ENCODE data around the gene TMEM91.
A peak's percentile ranks its signal among the peaks of the same experiment; 100 is the strongest.
"Not testable (repeated sequence)": the region's sequence is repeated elsewhere in the genome, so short reads cannot be mapped to it uniquely, and the experiment has no call there.

Gene TMEM91

DNA sequence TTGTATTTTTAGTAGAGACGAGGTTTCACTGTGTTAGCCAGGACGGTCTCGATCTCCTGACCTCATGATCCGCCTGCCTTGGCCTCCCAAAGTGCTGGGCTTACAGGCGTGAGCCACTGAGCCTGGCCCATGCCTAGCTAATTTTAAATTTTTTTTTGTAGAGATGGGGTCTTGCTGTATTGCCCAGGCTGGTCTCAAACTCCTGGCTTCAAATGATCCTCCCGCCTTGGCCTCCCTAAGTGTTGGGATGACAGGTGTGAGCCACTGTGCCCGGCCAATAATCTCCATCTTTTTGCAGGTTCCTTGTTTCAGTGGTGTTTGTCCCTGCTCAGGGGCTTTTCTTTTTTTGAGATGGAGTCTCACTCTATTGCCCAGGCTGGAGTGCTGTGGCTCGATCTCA is 5.2 kb downstream of the TMEM91 start:
- not testable (repeated sequence) for DNase-seq

DNA sequence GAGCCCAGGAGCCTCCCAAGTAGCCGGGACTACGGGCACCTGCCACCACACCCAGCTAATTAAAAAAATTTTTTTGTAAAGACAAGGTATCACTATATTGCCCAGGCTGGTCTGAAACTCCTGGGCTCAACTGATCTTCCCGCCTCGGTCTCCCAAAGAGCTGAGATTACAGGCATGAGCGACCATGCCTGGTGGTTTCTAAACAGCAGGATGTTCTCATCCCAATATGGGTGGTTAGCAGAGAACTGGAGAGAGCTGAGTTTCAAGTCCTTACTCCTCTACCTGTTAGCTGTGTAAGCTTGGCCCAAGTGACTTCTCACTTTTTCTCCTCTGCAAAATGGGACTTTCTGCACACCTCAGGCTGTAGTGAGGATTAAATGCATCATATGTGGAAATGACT is 8.0 kb downstream of the TMEM91 start:
- DNase-seq = no peak

DNA sequence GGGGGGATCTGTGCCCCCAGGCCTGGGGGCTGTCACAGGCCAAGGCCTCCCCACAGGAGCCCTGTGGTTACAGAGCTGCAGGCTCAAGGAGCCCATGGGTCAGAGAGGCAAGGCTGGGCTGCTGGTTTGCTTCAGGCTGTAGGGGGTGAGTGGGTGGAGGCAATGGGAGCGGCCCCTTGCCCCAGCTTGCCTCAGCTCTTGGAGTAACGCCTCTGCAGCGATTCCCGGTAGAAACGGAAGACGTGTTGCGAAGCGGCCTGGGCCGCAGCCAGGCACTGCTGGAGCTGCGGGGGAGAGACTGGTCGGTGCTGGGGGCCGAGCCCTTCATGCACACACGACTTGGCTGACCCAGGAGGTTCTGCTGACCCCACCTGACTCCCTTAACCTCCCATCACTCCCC is 10.1 kb downstream of the TMEM91 start:
- DNase-seq = no peak

DNA sequence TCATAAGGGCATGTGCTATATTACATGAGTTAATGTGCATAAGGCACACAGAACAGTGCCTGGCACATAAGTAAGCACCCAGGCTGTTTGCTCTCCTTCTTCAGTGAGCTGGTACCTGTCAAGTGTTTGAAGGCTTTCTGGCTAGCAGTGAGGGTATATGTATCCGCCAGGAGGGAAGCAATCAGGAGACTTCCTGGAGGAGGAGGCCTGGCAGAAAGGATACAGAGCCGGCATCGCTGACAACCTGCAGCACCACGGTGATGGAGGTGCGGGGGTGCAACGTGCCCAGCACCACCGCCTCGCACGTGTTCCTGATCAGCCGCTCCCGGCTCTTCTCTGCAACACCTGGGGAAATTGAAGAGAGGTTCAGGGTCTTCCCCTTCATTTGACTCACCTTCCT is 15.3 kb downstream of the TMEM91 start:
- no peak for DNase-seq

DNA sequence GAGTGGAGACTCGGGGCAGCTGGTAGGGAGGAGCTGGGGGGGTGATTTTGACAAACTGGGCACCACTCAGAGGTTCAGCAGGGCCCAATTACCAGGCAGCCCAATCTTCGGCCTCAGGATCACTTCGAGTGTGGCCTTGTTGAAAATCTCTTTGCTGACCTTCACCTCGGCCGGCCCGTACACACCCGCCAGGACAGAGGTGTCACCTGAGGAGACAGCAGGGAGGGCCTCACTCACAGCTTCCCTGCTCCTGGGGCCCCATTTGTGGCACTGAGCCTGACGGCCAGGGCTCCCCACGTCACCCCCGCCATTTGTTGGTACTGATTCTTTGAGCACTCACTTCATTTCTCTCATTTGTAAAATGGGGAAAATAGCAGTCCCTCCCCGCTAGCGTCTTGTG is 16.4 kb downstream of the TMEM91 start:
- DNase-seq = no peak

DNA sequence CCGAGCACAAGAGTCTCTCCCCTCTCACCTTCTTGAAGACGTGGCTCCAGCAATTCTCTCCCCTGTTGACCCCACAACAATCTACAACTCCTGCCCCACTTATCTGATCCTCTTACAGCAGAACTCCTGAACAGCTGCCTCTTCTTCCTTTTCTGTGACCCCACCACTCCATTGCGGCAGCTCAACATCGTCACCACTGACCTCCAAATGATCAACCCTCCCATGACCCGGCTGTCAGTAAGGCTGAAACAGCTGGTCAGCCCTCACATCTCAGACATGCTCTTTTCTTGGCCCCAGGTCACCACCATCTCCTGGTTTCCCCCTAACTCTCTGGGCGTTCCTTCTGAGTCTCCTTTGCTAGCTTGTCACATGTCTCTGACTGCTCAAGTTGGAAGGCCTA is 19.0 kb downstream of the TMEM91 start:
- DNase-seq = no peak

DNA sequence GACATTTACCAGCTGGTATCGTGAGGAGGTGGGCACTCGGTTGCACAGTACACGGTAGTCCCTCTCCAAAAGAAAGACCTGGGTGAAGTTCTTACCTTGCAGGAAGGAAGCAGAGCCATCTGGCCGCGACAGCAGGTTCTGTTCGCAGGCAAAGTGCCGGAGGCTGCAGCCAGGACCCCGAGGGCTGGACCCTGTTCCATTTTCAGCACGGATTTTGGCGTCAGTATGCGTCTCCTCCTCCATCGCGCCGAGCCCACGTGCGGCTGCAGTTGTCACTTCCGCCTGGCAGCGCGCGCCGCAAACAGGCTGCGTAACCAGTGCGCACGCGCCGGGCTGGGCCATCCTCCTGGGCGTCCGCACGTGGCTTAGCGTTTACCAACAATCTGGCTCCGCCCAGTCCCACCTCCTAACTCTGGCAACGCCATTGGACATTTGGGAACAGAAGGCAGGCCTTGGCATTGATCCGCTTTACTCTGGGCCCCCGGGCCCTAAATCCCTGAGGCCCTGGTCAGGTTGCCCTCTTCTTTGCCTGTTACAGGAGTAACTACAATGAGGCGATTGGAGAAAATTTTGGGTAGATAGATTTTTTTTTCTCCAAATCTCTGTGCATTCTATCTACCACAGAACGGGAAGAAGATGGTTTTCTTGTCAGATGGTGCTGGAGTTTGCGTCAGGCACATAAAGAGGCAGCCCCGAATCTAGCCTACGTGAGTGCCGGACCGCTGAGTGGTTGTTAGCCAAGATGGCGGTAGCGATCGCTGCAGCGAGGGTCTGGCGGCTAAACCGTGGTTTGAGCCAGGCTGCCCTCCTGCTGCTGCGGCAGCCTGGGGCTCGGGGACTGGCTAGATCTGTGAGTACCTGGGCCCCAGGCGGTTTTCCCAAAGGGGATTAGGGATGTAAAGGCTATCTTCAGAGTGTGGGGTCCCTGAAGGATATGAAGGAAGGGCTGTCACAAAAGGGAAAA is 21.0 kb downstream of the TMEM91 start, which contains the start of the genes BCKDHA and EXOSC5:
Gene BCKDHA, plus strand, starts transcription at position 733 of the 964 bp plus-strand sequence. Its CDS starts 10 bp downstream, at position 743.
Gene EXOSC5, minus strand, starts transcription at position 274 of the 964 bp plus-strand sequence. Its CDS starts 31 bp downstream, at position 243.
- DNase-seq = peak; percentile 99

DNA sequence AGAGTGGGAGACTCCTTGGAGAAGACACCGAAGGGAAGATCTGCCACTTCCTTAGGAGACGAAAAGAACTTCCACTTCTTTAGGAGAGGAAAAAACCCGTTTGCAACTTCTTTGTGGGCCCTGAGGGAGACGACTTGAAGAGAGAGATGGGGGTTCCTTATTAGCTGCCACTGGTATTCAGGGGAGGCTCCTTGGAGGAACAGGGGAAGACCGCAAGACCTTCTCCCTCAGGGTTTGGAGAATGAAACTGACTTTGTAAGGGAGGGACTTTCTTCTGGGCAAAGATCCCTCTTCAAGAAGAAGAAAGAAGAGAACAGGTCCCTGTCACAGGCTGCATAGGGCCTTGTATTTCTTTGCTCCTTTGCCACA is 21.7 kb downstream of the TMEM91 start:
- DNase-seq = peak; percentile 6 to 37

DNA sequence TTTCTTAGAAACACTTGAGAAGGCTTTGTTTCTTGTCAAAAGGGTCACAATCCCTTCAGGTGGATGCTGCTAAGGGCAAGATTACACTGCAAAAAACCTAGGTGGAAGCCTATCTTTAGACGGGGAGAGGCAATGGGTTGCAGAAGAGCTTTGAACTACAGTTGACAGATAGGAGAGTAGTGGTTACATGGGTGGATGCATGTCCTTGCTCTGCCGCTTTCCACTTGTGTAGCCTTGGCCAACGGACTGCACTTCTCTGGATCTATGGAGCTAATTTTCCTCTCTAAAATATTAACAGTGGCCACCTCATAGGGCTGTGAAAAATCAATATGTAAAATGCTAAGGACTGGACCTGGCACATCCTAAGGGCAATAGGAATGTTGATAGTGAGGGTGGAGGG is 22.3 kb downstream of the TMEM91 start:
- DNase-seq = no peak

DNA sequence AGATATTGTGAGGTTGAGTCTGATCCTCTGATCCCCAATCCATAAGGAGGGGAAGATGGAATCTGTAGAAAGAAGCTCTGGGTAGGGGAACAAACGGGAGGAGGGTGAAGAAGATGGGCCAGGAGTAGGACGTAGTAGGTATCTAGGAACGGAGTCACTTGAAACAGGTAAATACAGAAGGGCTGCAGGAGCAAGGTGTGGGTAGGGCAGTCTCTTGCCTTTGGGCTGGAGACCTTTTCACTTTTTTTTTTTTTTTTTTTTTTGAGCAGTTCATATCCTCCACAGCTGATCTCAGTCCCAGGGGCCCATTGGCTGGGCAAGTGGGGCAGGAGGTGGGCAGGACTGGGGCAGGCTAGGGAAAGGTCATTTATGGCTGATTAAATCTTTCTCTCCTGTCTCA is 22.8 kb downstream of the TMEM91 start:
- no peak for DNase-seq

DNA sequence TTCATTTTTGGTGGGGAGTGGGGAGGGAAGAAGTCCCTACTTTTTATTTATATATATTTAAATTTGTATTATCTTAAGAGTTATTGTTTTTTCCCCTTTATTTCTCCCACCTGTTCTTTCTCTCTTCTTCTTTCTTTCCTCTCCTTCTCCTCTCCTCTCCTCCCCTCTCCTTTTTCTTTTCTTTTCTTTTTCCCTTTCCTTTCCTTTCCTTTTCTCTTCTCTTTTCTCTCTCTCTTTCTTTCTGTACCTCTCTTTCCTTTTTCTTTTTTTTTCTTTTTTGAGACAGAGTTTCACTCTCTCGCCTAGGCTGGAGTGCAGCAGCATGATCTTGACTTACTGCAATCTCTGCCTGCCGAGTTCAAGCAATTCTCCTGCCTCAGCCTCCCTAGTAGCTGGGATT is 23.2 kb downstream of the TMEM91 start:
- no peak for DNase-seq

DNA sequence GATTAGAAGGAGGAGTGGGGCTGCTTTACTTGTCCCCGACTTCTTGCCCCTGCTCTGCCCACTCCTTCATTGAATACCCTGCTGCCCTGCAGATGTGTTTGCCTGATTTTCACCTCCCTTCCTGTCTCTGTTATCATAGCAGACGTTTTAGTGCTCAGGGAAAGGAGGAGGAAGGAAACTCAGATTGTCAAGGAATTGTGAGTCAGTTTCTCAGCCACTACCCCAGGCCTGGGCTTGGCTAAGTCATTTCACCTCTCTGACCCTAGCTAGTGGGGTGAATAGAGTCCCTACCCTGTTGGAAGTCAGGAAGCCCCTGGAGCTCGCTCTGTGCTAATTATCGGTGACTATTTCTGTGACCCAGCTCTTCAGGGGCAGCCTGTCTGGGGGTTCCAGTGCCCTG is 25.1 kb downstream of the TMEM91 start:
- DNase-seq = no peak

DNA sequence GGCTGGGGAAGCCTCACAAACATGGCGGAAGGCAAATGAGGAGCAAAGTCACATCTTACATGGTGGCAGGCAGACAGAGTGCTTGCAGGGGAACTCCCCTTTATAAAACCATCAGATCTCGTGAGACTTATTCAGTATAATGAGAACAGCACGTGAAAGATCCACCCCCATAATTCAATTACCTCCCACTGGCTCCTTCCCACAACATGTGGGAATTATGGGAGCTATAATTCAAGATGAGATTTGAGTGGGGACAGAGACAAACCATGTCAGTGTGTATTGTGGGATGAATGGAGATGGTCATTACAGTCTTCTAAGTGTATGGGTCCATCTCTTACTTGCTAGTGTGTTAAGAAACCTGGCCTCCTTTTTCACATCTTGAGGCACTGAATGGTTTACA is 25.7 kb downstream of the TMEM91 start:
- no peak for DNase-seq

DNA sequence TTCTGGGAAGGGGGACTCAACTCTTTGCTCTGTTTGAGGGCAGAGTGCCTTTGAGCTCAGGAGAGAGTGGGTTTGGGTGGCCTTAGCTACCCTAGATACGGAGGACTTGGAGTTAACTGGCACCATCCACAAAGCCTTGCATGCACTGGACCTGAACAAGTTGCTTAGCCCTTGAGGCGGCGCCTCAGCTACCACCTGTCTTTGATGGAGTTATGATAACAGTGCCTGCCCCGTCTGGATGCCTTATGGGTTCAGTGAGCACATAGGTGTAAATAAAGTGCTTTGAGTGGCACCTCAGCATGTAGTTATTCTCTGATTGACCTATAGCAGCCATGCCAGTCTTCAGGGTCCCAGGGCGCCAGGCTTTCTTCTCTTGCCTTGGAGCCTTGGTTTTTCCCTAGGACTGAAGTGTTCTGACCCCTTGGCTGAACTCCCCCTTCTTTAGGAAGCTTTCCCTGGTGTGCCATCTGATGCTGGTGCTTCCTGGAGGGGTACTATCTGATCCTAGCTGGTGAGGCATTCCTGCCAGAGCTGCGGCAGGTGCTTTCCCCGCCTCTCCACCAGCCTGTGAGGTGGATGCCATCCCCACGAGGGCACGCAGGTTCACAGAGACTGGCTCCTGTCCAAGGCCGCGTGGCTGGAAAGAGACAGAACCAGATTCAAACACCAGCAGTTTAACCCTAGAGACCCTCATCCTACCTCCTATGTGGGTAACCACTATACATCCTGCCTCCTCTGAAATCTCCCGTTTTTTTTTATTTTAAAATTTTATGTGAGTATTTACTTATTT is 27.0 kb downstream of the TMEM91 start:
- DNase-seq = no peak

DNA sequence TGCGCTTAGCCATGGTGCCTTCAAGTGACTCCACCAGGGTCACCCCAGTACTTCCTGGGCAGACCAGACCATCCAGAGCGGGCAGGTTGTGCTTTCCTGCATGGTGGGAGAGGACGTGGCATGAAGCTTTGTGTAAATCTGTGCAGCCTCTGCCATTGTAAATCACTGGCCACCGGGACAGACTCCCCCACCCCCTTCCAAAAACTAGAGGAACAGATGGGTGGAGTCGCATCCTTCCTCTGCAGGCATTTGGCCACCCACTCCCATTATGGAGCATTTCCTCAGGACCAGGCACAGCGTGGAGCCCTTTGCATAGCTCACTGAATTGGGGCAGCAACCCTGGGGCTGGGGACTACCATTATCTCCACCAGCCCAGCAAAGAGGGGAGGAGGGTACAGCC is 29.4 kb downstream of the TMEM91 start:
- DNase-seq = no peak

DNA sequence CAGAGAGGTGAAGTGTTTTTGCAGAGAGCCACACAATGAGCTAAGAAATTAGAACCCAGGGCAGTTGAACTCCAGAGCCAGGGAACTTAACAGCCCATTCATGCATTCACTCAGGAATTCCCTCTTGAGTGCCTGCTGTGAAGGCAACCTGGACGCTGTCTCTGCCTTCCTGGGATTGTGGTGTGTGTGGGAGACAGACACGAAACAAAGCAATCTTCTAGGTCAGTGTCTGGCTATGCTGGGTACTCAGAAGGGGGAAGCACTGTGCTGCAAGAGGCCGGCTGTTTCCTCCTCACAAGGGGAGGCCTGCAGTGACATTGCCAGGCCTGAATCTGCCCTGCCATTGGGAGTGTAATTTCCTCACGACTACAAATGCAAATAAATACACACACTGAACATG is 30.9 kb downstream of the TMEM91 start:
- DNase-seq = peak; percentile 83 to 88

DNA sequence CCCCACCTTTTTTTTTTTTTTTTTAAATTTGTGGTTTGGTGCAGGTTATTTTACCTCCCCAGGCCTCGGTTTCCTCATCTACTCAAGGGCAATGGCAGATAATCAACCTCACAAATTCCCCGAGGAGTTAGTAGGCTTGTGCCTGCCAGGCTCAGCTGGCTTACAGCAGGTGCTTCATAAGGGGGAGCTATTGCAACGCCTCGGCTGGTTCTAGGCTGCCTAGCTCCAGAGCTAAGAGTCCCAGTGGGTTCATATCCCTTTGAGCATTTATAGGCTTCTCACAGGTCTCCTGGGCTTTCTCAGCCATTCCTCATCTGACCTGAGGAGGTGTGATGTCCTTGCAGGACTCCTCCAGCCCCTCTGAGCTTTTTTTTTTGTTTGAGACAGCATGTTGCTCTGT is 31.9 kb downstream of the TMEM91 start:
- peak; percentile 14 to 29 for DNase-seq

DNA sequence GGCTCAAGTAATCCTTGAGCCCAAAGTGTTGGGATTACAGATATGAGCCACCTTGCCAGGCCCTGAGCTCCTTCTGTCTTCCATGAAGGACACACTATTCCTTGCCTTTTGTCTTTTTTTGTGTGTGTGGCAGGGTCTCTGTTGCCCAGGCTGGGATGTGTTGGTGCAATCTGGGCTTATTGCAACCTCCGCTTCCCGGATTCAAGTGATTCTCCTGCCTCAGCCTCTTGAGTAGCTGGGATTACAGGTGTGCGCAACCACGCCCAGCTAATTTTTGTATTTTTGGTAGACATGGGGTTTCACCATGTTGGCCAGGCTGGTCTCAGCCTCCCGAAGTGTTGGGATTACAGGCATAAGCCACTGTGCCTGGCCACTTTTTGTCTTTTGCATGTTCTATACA is 32.5 kb downstream of the TMEM91 start:
- DNase-seq = not testable (repeated sequence)

DNA sequence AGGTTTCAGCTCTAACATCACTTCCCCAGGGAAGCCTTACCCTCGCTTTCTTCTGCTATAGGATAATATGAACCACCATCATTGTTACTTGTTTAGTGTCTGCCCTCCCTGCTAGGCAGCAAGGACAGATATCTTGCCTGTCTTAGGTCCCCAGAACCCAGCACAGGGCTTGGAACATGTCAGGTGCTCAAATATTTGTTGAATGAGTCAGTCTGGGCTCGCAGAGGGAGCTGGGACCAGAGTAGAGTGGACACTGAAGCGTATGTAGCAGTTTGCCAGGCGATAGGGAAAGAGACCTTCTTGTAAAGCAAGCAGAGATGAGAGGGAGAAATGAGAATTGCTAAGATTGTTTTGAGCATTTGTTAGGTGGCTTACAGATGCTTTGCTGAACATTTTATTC is 33.0 kb downstream of the TMEM91 start:
- DNase-seq = no peak

DNA sequence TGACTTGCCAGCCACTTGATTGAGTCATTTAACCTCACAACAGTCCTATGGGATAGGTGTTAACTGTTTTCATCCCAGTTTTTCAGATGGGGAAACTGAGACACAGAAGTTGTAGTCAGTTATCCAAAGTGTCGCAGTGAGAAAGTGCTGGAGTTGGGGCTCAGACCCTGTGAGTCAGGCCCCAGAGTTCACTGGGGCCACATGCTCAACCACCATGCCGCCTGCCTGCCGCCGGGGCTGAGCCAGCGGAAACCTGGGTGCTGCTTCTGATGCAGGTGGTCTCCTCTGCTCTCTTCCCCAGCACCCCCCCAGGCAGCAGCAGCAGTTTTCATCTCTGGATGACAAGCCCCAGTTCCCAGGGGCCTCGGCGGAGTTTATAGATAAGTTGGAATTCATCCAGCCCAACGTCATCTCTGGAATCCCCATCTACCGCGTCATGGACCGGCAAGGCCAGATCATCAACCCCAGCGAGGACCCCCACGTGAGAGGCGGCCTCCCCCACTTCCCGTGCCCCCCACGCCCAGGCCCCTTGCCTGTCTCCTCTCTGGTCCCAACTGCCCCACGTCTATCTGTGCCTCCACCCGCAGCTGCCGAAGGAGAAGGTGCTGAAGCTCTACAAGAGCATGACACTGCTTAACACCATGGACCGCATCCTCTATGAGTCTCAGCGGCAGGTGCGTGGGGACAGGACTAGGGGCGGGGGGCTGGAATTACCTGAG is 34.2 kb downstream of the TMEM91 start:
- DNase-seq = no peak

DNA sequence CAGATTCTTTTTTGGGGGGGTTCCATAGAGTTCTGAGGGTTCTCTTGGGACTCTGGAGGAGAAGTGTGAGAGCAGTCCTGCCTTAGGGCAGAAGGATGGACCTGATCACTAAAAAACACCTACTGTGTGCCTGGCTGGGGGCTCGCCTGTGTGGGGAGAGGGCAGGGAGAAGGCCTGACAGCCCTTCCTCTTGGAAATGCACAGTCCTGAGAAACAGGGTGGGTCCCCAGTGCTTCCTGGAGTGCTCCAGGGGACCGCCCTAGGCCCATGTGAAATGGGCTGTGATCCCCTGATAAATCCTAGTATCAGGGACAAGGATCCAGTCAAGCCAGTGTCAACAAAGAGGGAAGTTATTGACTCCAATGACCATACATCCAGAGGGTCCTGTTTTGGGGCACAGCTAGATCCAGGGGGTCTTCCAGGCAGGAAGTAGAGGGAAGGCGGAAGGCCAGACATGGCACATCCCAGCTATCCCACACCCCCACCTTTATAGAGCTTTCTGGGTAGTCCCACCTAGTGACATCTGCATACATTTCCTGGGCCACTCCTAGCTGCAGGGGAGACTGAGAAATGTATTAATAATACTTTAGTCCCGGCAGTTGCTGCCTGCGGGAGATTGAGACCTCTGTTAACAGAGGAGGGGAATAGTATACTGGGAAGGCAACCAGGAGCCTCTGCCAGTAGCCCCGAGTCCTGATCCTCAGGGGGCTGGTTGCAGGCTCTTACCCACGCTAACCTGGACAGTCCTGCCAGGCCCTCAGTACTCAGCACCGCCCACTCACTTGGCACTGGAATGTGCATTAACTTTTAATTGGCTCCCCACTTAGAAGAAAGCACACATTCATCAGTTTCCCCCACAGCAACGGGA is 35.0 kb downstream of the TMEM91 start:
- DNase-seq = no peak

DNA sequence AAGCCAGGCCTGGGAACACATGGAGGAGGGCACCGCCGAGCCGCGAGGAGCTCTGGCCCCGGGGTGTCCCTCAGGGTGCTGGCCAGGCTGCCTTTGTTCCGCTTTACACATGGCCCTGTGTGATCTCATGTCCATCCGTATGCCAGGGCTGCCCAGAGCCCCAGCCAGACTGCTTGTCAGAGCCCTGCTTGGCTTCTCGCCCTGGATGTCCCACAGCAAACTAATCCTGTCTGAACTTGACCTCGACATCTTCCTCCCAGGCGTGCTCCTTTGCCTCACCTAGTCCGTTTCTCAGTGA is 35.6 kb downstream of the TMEM91 start:
- DNase-seq = no peak

Data from Kasumi-1 (cell line).